DMS 273 (cell line): Measurements from ENCODE around the gene GRID1.

Experiments used
- DNase-seq: peaks from one replicate; lab custom pipeline; 2025; ENCODE audit not compliant: unreplicated experiment; lab: John Stamatoyannopoulos, UW

Gene GRID1

GRCh38 chr10:86371116-86371515 is 4.5 kb upstream of the GRID1 start:
- DNase-seq, result no peak

GRCh38 chr10:86370006-86370585 is 3.5 kb upstream of the GRID1 start:
- DNase-seq, result no peak

- DNase-seq, result no peak
Observed at GRCh38 chr10:86368987-86369386, 2.4 kb upstream of the GRID1 start.

GRCh38 chr10:86368046-86368445 is 1.5 kb upstream of the GRID1 start:
- DNase-seq, result no peak

- DNase-seq, result peak; percentile 16
Observed at GRCh38 chr10:86367152-86367951, 757 bp upstream of the GRID1 start.

- DNase-seq, result no peak
Observed at GRCh38 chr10:86366902-86367151, 232 bp upstream of the GRID1 start.

GRCh38 chr10:86365346-86366032 is 1.1 kb downstream of the GRID1 start:
- DNase-seq, result peak; percentile 32

GRCh38 chr10:86364491-86365345 is 1.9 kb downstream of the GRID1 start:
- peak; percentile 48 for DNase-seq

- DNase-seq, result peak; percentile 32
Observed at GRCh38 chr10:86363833-86364490, 2.6 kb downstream of the GRID1 start.

GRCh38 chr10:86363184-86363832 is 3.3 kb downstream of the GRID1 start:
- DNase-seq, result peak; percentile 78

GRCh38 chr10:86362586-86363183 is 3.9 kb downstream of the GRID1 start:
- no peak for DNase-seq

- no peak for DNase-seq
Observed at GRCh38 chr10:86362129-86362527, 4.5 kb downstream of the GRID1 start.

- no peak for DNase-seq
Observed at GRCh38 chr10:86361156-86362128, 5.2 kb downstream of the GRID1 start.

GRCh38 chr10:86360657-86361056 is 5.9 kb downstream of the GRID1 start:
- no peak for DNase-seq

GRCh38 chr10:86359954-86360353 is 6.6 kb downstream of the GRID1 start:
- DNase-seq, result no peak

GRCh38 chr10:86359111-86359510 is 7.5 kb downstream of the GRID1 start:
- DNase-seq, result no peak

- DNase-seq, result no peak
Observed at GRCh38 chr10:86357676-86358075, 8.9 kb downstream of the GRID1 start.

- peak; percentile 7 for DNase-seq
Observed at GRCh38 chr10:86357041-86357440, 9.6 kb downstream of the GRID1 start.

GRCh38 chr10:86356296-86356695 is 10.3 kb downstream of the GRID1 start:
- no peak for DNase-seq
